ENCODE measurements around the gene HMGCL.
"Not testable (repeated sequence)": the region's sequence is repeated elsewhere in the genome, so short reads cannot be mapped to it uniquely, and the experiment has no call there.

The HMGCL gene

DNA sequence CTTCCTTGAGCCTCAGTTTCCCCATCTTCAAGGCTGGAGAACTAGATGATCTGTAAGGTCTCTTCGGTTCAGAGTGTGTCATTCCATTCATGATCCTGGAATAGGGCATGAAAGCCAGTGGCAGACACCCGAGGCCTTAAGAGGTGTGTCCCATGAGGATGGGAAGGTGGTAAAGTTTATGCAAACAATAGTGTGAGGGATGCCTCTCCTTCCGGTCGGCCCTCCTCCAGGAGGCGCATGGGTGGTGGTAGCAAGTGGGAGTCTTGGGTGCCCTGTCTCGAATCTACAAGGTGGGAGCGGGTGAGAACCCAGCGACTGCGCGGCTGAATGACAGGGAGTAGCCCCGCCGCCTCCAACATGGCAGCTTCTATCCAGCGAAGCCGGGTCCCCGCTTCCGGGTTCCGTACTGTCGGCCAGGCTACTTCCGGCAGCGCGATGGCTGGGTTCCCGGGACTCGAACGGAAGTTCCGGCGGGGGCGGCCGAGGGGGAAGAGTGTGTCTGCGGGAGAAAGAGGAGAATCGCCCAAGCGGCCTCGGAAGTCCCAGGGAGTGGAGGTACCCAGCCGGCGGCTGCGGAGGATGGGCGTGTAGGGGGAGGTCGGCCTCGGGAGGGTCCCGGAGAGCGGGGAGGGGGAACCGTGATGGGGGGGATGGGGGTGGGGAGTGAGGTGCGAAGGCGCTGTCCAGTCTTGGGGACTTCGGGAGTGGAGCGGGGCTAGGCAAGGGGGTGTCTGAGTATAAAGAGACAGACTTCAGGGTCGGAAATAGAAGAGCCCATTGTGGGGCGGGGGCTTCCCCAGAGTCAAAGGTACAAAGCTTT lies 34.3 kb downstream of the HMGCL start, which contains the start of gene LYPLA2:
Gene LYPLA2, plus strand, starts transcription at position 450 of the 820 bp plus-strand sequence. CDS start 1,538 bp downstream, outside the sequence.
- H2AFZ ChIP-seq (ENCODE audit: low read depth): peak within 1 kb of the TSS; percentile 59; the same call in 1 of the 2 replicates
- TF ChIP-seq CTCF (conservative IDR thresholded peaks at IDR 0.05; ENCODE audit: low read depth, low read length): no peak
- peaks cover 20% of the 10 kb centered on the region; the same call in 1 of the 2 replicates for H3K79me2 ChIP-seq (ENCODE audit: insufficient read depth, low read depth)
- H3K9ac ChIP-seq: peak within 1 kb of the TSS; percentile 59
- H3K36me3 ChIP-seq (ENCODE audit: insufficient read depth): 0 out of 2 replicates have a peak, but pooled peaks cover 2% of the 10 kb centered on the region
- H3K27me3 ChIP-seq (ENCODE audit: insufficient read depth, low read depth): no peaks in the 10 kb centered on the region
- H4K20me1 ChIP-seq (ENCODE audit: insufficient read depth): no peaks in the 10 kb centered on the region
- peak within 1 kb of the TSS; percentile 84 for H3K4me3 ChIP-seq (IDR thresholded peaks at IDR 0.05; ENCODE audit: insufficient read depth, low read depth, low read length)
- H3K27ac ChIP-seq: no peak within 1 kb of the TSS
- H3K4me2 ChIP-seq: peak within 1 kb of the TSS; percentile 88
- peaks cover 14% of the 10 kb centered on the region for H3K4me1 ChIP-seq (ENCODE audit: low read depth, poor library complexity, severe bottlenecking)

DNA sequence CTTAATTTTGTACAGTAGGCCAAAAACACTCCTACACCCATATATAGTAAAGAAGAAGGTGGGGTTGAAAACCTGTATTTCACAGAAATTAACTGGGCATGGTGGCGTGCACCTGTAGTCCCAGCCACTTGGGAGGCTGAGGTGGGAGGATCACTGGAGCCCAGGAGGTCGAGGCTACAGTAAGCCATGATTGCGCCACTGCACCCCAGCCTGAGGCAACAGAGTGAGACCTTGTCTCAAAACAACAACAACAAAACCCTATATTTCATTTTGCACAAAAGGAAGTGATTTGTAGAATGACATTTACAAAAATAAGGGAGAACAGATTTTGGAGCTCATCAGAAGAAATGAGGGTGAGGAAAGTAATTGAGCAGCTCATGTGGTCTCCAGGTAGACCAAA lies 36.5 kb downstream of the HMGCL start:
- Histone ChIP-seq H3K4me3 (IDR thresholded peaks at IDR 0.05; ENCODE audit: insufficient read depth, low read depth, low read length) (no peak overlapping the region), H3K36me3 (ENCODE audit: insufficient read depth) (0 out of 2 replicates have a peak, but pooled peaks cover 7% of the 10 kb centered on the region), H3K27ac (no peak overlapping the region; the same call in 1 of the 2 replicates), H4K20me1 (ENCODE audit: insufficient read depth) (no peaks in the 10 kb centered on the region), H3K27me3 (ENCODE audit: insufficient read depth, low read depth) (no peaks in the 10 kb centered on the region), H3K4me1 (ENCODE audit: low read depth, poor library complexity, severe bottlenecking) (peaks cover 28% of the 10 kb centered on the region), H2AFZ (ENCODE audit: low read depth) (no peak overlapping the region), H3K4me2 (no peak overlapping the region), H3K79me2 (ENCODE audit: insufficient read depth, low read depth) (peaks cover 23% of the 10 kb centered on the region; the same call in 1 of the 2 replicates), H3K9ac (no peak overlapping the region)
- TF ChIP-seq CTCF (conservative IDR thresholded peaks at IDR 0.05; ENCODE audit: low read depth, low read length): no peak

- H3K79me2 ChIP-seq (ENCODE audit: insufficient read depth, low read depth): peaks cover 22% of the 10 kb centered on the region; the same call in 1 of the 2 replicates
- no peaks in the 10 kb centered on the region for H4K20me1 ChIP-seq (ENCODE audit: insufficient read depth)
- no peak overlapping the region for H3K4me3 ChIP-seq (IDR thresholded peaks at IDR 0.05; ENCODE audit: insufficient read depth, low read depth, low read length)
- peaks cover 28% of the 10 kb centered on the region for H3K4me1 ChIP-seq (ENCODE audit: low read depth, poor library complexity, severe bottlenecking)
- TF ChIP-seq CTCF (conservative IDR thresholded peaks at IDR 0.05; ENCODE audit: low read depth, low read length): no peak
- H3K4me2 ChIP-seq: no peak overlapping the region
- H3K36me3 ChIP-seq (ENCODE audit: insufficient read depth): 0 out of 2 replicates have a peak, but pooled peaks cover 7% of the 10 kb centered on the region
- no peak overlapping the region for H2AFZ ChIP-seq (ENCODE audit: low read depth)
- no peak overlapping the region for H3K9ac ChIP-seq
- H3K27me3 ChIP-seq (ENCODE audit: insufficient read depth, low read depth): no peaks in the 10 kb centered on the region
- no peak overlapping the region for H3K27ac ChIP-seq
Observed at GRCh38 chr1:23787701-23788100, 37.5 kb downstream of the HMGCL start.

GRCh38 chr1:23784846-23785245 lies 40.4 kb downstream of the HMGCL start:
- Histone ChIP-seq H3K4me2 (peak overlapping the region; percentile 29; the same call in 1 of the 2 replicates), H3K9ac (no peak overlapping the region), H3K4me1 (ENCODE audit: low read depth, poor library complexity, severe bottlenecking) (peaks cover 24% of the 10 kb centered on the region), H4K20me1 (ENCODE audit: insufficient read depth) (no peaks in the 10 kb centered on the region), H2AFZ (ENCODE audit: low read depth) (no peak overlapping the region), H3K36me3 (ENCODE audit: insufficient read depth) (0 out of 2 replicates have a peak, but pooled peaks cover 7% of the 10 kb centered on the region), H3K79me2 (ENCODE audit: insufficient read depth, low read depth) (peaks cover 11% of the 10 kb centered on the region; the same call in 1 of the 2 replicates), H3K27me3 (ENCODE audit: insufficient read depth, low read depth) (no peaks in the 10 kb centered on the region), H3K27ac (no peak overlapping the region; the same call in 1 of the 2 replicates), H3K4me3 (IDR thresholded peaks at IDR 0.05; ENCODE audit: insufficient read depth, low read depth, low read length) (no peak overlapping the region)
- TF ChIP-seq CTCF (conservative IDR thresholded peaks at IDR 0.05; ENCODE audit: low read depth, low read length): no peak

GRCh38 chr1:23783141-23783540 lies 42.1 kb downstream of the HMGCL start:
- not testable (repeated sequence) for H3K27ac ChIP-seq; H3K4me2 ChIP-seq; H3K4me3 ChIP-seq (IDR thresholded peaks at IDR 0.05; ENCODE audit: insufficient read depth, low read depth, low read length); H2AFZ ChIP-seq (ENCODE audit: low read depth); H3K36me3 ChIP-seq (ENCODE audit: insufficient read depth); H3K27me3 ChIP-seq (ENCODE audit: insufficient read depth, low read depth); H4K20me1 ChIP-seq (ENCODE audit: insufficient read depth); H3K9ac ChIP-seq
- Histone ChIP-seq H3K79me2 (ENCODE audit: insufficient read depth, low read depth) (peaks cover 26% of the 10 kb centered on the region), H3K4me1 (ENCODE audit: low read depth, poor library complexity, severe bottlenecking) (peaks cover 32% of the 10 kb centered on the region)

Measured in KMS-11 (cell line).